H1 (cell line): ENCODE results near the gene KLRC3. TPM values are rescaled to one million over a fixed set of nuclear protein-coding genes. Genes with fewer than 3 reads are reported as not detected.

Experiments used
- BACH1 ChIP-seq: IDR thresholded peaks from 2 replicates; pipeline ENCODE4 v1.6.1; 2012; ENCODE audit warnings: low read length, improper control_type of control experiment
- CHD7 ChIP-seq: fragments of 300-600 bp; sonication (generic); IDR thresholded peaks from 2 replicates; pipeline ENCODE4 v1.7.1; 2012; ENCODE audit warnings: low read length, moderate library complexity, mild to moderate bottlenecking, inconsistent platforms; ENCODE audit not compliant: insufficient replicate concordance
- KDM5A ChIP-seq: fragments of 200-600 bp; IDR thresholded peaks from 2 replicates; pipeline ENCODE4 v1.7.1; 2012; ENCODE audit warnings: mild to moderate bottlenecking, low read length, inconsistent platforms, mixed read lengths
- PHF8 ChIP-seq: fragments of 200-600 bp; sonication (generic); conservative IDR thresholded peaks from 2 replicates; pipeline ENCODE4 v1.7.1; 2012; ENCODE audit warnings: low read depth, mild to moderate bottlenecking, inconsistent platforms, low read length, moderate library complexity
- SIX5 ChIP-seq: IDR thresholded peaks from 2 replicates; pipeline ENCODE4 v1.6.1; 2011; ENCODE audit warnings: mild to moderate bottlenecking, low read depth, low read length
- SUZ12 ChIP-seq: fragments of 200-600 bp; sonication (generic); IDR thresholded peaks from 2 replicates; pipeline ENCODE4 v1.6.1; 2012; ENCODE audit warnings: mild to moderate bottlenecking, inconsistent platforms, low read length, moderate library complexity, mixed read lengths
- polyA plus RNA-seq, 7 experiments: library from polyadenylated mRNA; depleted of rRNA in 3 of 7; stranded (reverse) in 5 of 7; unstranded in 2 of 7; fragments of >200 nt in 5 of 7; fragments of 200-250 nt in 2 of 7; gene quantifications; 1 replicate in 5 of 7; 2 replicates in 1 of 7; 4 replicates in 1 of 7; pipeline versions ENCODE4 v1.2.1 to v1.2.3, GENCODE V29; 2011 to 2013; ENCODE audit warnings: missing spikeins in 2 of 7, mixed read lengths in 2 of 7
- total RNA-seq: library from RNA; stranded (reverse); fragmentation: NEBNext Ultra II Directional; extraction: Animal tissue kit (Norgen Biotek cat#: 25700); gene quantifications from 2 replicates; pipeline ENCODE4 v1.2.1, GENCODE V29; 2021

KLRC3 gene
- total and polyA plus RNA-seq, 2 of the 8 experiments (the other 6 are each of a cell fraction or from before 2014, with no cell fraction given), result not detected

GRCh38 chr12:10363658-10363913 lies 56.8 kb downstream of the KLRC3 start (continued):
- TF ChIP-seq CHD7 (no peak), BACH1 (no peak), PHF8 (no peak), SUZ12 (no peak), SIX5 (no peak), KDM5A (no peak)
- TF ChIP-seq, all 59 proteins: peak for 0
